Spleen (tissue), 7 donors: ENCODE results near the gene CDC42BPG.

ENCODE experiments used
- CTCF ChIP-seq, 11 experiments: fragments of 200-600 bp in 7 of 11; fragments of 450-650 bp in 4 of 11; sonication (generic) in 4 of 11; IDR thresholded peaks in 8 of 11; conservative IDR thresholded peaks in 3 of 11; 1 replicate in 7 of 11; 2 replicates in 4 of 11; pipeline versions ENCODE4 v1.4.0 to v1.8.0; 2016 to 2021; ENCODE audit warnings: antibody characterized with exemption in 11 of 11, inconsistent platforms in 4 of 11, mild to moderate bottlenecking in 1 of 11
- POLR2A ChIP-seq, 3 donors: fragments of 450-650 bp; IDR thresholded peaks; one replicate each; pipeline ENCODE4 v1.5.1; 2017; ENCODE audit warnings: antibody characterized with exemption in 3 of 3, mild to moderate bottlenecking in 1 of 3
- donor health status: DM: no; HTN: no; CAD: no; lungs with moderate emphysema.
- donor health status: DM: no; HTN: no; CAD: no.
- donor health status: DM: no; HTN: no; CAD: no.

- TF ChIP-seq CTCF (IDR thresholded peaks at IDR 0.05 in 8 of 11, conservative IDR thresholded peaks at IDR 0.05 in 3 of 11) (no peak), POLR2A (IDR thresholded peaks at IDR 0.05) (no peak)
Measured at GRCh38 chr11:64827451-64827839, 17.0 kb downstream of the CDC42BPG start.
